ENCODE measurements around the gene IL9R.

DNA sequence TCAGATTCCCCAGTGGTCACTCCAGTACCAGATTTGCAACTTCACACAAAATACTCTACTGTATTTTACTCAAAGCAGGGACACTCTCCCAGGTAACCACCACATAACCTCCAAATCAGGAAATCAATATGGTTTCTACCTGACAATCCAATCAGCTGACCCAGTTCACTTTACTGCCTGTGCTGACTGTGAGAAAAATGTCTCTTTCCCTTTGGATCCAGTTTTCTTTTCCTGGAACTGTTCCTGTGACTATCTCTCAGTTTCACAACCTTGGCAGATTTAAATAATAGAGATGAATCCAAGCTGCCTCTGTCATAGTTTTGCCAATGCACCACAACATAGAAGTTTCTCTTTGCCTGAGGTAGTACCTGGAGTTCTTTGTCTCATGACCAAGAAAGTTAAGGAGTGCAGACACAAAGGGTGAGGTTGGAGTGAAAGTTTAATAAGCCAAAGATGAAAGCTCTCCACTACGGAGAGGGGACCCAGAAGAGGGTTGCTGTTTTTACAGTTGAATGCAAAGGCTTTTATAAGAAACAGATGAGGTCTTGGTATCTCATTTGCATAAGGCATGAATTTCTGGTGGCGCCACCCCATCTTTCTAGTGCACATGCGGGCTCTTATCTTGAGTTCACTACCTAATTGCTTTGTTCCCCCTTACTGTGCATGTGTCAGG, 29.7 kb upstream of the IL9R start:
- TF ChIP-seq, protein P1, sequence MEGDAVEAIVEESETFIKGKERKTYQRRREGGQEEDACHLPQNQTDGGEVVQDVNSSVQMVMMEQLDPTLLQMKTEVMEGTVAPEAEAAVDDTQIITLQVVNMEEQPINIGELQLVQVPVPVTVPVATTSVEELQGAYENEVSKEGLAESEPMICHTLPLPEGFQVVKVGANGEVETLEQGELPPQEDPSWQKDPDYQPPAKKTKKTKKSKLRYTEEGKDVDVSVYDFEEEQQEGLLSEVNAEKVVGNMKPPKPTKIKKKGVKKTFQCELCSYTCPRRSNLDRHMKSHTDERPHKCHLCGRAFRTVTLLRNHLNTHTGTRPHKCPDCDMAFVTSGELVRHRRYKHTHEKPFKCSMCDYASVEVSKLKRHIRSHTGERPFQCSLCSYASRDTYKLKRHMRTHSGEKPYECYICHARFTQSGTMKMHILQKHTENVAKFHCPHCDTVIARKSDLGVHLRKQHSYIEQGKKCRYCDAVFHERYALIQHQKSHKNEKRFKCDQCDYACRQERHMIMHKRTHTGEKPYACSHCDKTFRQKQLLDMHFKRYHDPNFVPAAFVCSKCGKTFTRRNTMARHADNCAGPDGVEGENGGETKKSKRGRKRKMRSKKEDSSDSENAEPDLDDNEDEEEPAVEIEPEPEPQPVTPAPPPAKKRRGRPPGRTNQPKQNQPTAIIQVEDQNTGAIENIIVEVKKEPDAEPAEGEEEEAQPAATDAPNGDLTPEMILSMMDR (IDR thresholded peaks at IDR 0.05; ENCODE audit: low read length), result no peak
- no peak for TF ChIP-seq EZH2 (IDR thresholded peaks at IDR 0.05; ENCODE audit: borderline replicate concordance, low read length)

Measured in OCI-LY1 (cell line).